ENCODE data around the gene DAPK1. TPM values are rescaled to one million over a fixed set of nuclear protein-coding genes. Genes with fewer than 3 reads are reported as not detected.
A peak's percentile ranks its signal among the peaks of the same experiment; 100 is the strongest.
"Not testable (repeated sequence)": the region's sequence is repeated elsewhere in the genome, so short reads cannot be mapped to it uniquely, and the experiment has no call there.

Gene DAPK1
- total RNA-seq, 1 donor from 2014 or later: 24.6 TPM

- TF ChIP-seq POLR2AphosphoS5 (IDR thresholded peaks at IDR 0.05; ENCODE audit: insufficient read depth in 1 of 2, low read depth in 1 of 2): no peak
- no peak for TF ChIP-seq POLR2A (IDR thresholded peaks at IDR 0.05)
- TF ChIP-seq CTCF (IDR thresholded peaks at IDR 0.05): no peak
- no peaks in the 10 kb centered on the region for H3K36me3 ChIP-seq
- peaks cover 6% of the 10 kb centered on the region for H3K27me3 ChIP-seq
- intact Hi-C loops (cut with DNase I): no loop called here
- no peak for DNase-seq (ENCODE audit: extremely low spot score in 2 of 2)
- no peak overlapping the region for H3K4me3 ChIP-seq
- peaks cover 26% of the 10 kb centered on the region for H3K4me1 ChIP-seq
- no peaks in the 10 kb centered on the region for H3K9me3 ChIP-seq
- H3K27ac ChIP-seq: no peak overlapping the region
These were observed 3.0 kb downstream of the DAPK1 start for GRCh38 chr9:87500491-87501270.

- intact Hi-C loops (cut with DNase I); H3K9me3 ChIP-seq; H3K27ac ChIP-seq; H3K4me3 ChIP-seq; DNase-seq (ENCODE audit: extremely low spot score in 2 of 2); H3K36me3 ChIP-seq; H3K27me3 ChIP-seq: not testable (repeated sequence)
- peaks cover 26% of the 10 kb centered on the region for H3K4me1 ChIP-seq
These were observed 3.6 kb downstream of the DAPK1 start for GRCh38 chr9:87501271-87501656.

- intact Hi-C loops (cut with DNase I): no loop called here
- DNase-seq (ENCODE audit: extremely low spot score in 2 of 2): no peak
- Histone ChIP-seq H3K36me3 (no peaks in the 10 kb centered on the region), H3K27ac (no peak overlapping the region), H3K4me1 (peaks cover 26% of the 10 kb centered on the region), H3K27me3 (peaks cover 6% of the 10 kb centered on the region), H3K9me3 (no peaks in the 10 kb centered on the region), H3K4me3 (no peak overlapping the region)
- TF ChIP-seq CTCF (IDR thresholded peaks at IDR 0.05): no peak
- TF ChIP-seq POLR2AphosphoS5 (IDR thresholded peaks at IDR 0.05; ENCODE audit: insufficient read depth in 1 of 2, low read depth in 1 of 2): no peak
- no peak for TF ChIP-seq POLR2A (IDR thresholded peaks at IDR 0.05)
These were observed 4.1 kb downstream of the DAPK1 start for GRCh38 chr9:87501806-87502205.

GRCh38 chr9:87502391-87503221 is 4.9 kb downstream of the DAPK1 start:
- Histone ChIP-seq H3K9me3 (no peaks in the 10 kb centered on the region), H3K36me3 (no peaks in the 10 kb centered on the region), H3K4me3 (no peak overlapping the region), H3K27ac (no peak overlapping the region), H3K27me3 (peaks cover 6% of the 10 kb centered on the region), H3K4me1 (peaks cover 20% of the 10 kb centered on the region)
- intact Hi-C loops (cut with DNase I): no loop called here
- no peak for DNase-seq (ENCODE audit: extremely low spot score in 2 of 2)
- TF ChIP-seq POLR2AphosphoS5 (IDR thresholded peaks at IDR 0.05; ENCODE audit: insufficient read depth in 1 of 2, low read depth in 1 of 2): peak in 1 of 2 donors; percentile 40
- TF ChIP-seq CTCF (IDR thresholded peaks at IDR 0.05): no peak
- TF ChIP-seq POLR2A (IDR thresholded peaks at IDR 0.05): no peak

GRCh38 chr9:87503430-87503829 is 5.8 kb downstream of the DAPK1 start:
- TF ChIP-seq POLR2A (IDR thresholded peaks at IDR 0.05) (no peak), POLR2AphosphoS5 (IDR thresholded peaks at IDR 0.05; ENCODE audit: insufficient read depth in 1 of 2, low read depth in 1 of 2) (no peak), CTCF (IDR thresholded peaks at IDR 0.05) (no peak)
- Histone ChIP-seq H3K27ac (no peak overlapping the region), H3K27me3 (peaks cover 3% of the 10 kb centered on the region), H3K9me3 (no peaks in the 10 kb centered on the region), H3K4me3 (no peak overlapping the region), H3K36me3 (no peaks in the 10 kb centered on the region), H3K4me1 (peaks cover 12% of the 10 kb centered on the region)
- intact Hi-C loops (cut with DNase I): no loop called here
- DNase-seq (ENCODE audit: extremely low spot score in 2 of 2): no peak

All from vagina (tissue), 2 donors.